Measurements from ENCODE around the gene MGMT. TPM values are rescaled to one million over a fixed set of nuclear protein-coding genes. Genes with fewer than 3 reads are reported as not detected.

The MGMT gene
- total RNA-seq, 1 donor from 2014 or later = 14.5 TPM

DNA sequence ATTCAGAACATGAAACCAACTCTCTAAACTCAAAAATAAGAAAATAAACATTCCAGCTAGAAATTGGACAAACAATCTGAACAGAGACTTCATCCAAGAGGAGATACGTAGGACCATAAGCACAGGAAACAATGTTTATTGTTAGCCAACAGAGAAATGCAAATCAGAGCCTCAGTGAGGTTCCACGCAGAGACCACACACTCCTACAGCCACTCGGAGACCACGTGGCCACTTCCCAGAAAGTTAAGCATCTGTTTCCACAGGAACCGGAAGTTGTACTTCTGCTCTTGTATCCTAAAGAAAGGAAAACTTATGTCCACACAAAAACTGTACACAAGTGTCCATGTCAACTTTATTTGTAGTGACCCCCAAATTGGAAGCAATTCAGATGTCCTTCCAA is 214.8 kb downstream of the MGMT start:
- ATAC-seq (no peak), DNase-seq (ENCODE audit: missing footprints) (no peak)
- intact Hi-C loops (cut with DNase I) = no loop called here

DNA sequence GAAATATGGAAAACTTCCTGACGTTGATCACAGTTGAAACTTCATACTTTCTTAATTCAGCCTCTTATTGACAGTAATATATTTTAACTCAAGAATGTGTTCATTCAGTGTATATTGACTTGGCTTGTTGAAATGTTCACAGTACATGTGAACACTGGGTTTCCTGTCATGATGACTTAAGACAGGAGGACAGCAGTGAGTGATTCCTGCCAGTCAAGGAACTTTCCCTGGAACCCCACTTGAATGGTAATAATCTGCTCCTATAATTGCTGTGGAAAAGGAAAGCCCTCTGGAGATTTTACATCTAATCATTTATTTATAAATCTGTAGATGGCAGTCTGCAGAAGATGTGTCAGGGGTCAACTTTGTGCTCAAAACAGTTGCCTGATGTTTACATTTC is 216.5 kb downstream of the MGMT start:
- intact Hi-C loops (cut with DNase I) = no loop called here
- ATAC-seq = no peak

DNA sequence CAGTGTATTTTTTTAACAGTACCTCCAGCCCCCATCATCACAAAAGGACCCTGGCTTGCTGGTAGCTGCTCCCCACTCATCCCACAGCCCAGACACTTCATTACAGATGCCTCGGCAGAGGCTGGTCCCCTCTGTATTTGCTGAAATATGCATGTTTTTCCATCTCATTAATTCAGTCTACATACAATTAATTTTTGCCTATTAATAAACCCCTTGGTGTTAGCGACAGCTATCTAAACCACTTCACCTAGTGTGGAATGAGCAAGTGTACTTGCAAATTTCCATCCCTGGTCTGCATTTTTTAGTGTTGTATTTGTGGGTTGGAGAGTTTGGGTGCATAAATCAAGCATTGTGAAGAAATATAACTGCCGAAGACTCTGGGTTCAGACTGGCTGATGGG is 216.9 kb downstream of the MGMT start:
- DNase-seq (ENCODE audit: missing footprints) (no peak), ATAC-seq (no peak)
- intact Hi-C loops (cut with DNase I) = no loop called here

More for the DNA sequence above, 216.5 kb downstream of the MGMT start:
- DNase-seq (ENCODE audit: missing footprints) = no peak

DNA sequence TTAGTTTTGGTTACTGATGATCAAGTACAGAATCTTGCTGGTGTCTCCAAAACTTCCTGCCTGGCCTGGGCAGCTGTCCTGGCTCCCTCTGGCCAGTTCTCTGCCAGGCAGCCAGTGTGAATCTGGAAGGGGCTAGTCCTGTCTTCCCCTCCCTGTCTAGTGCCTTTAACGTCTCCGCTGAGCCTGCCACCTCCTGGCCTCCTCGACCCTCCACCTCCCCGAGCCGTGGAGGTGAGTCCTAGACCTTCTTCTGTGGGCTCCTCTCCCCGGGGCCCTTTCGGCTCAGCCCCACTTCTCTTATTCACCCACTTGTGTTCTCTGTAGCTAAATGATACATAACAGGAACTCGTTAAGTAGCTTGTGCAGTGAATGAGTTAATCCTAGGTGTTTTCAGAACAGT is 218.2 kb downstream of the MGMT start:
- ATAC-seq (no peak), DNase-seq (ENCODE audit: missing footprints) (no peak)
- intact Hi-C loops (cut with DNase I) = no loop called here

DNA sequence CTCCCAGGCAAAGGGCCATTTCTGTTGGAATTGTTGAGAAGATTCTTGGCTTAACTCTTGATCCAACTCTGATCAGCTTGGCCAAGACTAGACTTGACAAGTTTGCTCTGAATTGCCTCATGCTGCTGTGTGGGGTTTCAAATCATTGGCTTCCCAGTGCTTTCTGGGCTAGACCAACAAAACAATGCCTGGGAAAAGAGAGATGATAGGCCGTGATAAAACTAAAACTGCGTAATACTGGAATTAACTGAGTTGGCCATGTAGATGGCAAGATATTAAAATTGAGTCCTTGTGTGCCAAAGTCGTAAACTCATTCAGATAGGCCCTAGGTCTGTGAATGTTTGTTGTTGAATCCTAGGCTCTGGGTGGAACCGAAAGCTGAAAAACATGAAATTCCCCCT is 222.6 kb downstream of the MGMT start:
- DNase-seq (ENCODE audit: missing footprints) (no peak), ATAC-seq (peak; percentile 79)
- intact Hi-C loops (cut with DNase I) = loop anchor here (10.0 kb wide), 1 partner anchor 655 kb away; no protein-coding TSS in a partner anchor

DNA sequence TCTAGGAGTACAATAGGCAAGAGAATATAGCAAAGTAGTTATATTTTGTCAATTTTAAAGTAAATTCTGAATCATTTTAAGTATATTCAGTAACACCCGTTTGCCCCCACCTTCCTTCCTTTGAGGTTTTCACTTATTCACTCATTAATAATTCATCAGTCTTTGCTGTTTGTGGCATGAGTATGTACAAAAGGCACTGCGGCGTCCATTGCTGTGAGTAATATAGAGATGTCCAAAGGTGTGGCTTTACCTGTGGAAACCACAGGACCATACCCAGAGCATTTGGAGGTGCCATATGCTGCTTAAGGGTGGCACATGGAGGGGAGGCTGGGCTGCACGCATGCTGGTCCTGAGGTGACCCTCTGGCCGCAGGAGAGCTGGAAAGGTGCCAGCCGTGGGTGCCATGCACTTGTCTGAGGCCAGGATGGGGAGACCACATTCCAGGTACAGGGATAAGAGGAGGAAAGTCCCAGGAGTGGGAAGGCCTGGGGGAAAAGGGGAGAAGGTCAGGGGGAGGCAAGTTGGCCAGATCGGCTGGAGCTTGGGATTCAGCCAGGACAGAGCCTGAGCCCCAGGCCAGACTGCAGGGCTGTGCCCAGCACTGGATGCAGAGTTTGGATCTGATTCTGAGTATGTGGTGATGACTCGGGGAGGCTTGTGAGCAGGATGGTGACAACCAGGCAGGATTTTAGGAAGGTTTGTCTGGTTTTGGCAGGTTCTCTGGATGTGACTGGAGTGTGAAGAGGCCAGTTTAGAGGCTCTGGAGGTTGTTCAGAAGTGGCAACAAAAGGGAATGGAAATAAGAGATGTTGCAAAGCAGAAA is 223.4 kb downstream of the MGMT start:
- no peak for DNase-seq (ENCODE audit: missing footprints)
- intact Hi-C loops (cut with DNase I) = loop anchor here (10.0 kb wide), 1 partner anchor 656 kb away; no protein-coding TSS in a partner anchor
- ATAC-seq = no peak

DNA sequence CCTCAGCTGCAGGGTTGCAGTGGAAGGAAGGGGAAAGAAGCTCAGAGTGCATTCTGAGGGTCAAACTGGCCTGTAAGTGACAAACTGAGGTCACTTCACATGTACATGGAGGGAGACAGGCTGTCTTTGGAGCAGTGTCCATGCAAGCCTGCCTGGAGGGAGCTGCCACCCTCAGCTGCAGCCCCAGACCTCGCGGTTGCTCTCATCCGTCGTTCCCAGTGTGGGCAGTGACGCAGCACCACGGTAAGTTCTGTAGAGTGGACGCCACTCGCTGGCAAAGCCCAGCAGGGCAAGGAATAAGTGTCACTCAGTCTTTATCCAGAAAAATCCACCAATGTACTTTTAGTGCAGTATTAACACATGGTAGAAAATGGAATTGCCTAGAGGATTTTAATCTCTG is 225.7 kb downstream of the MGMT start:
- intact Hi-C loops (cut with DNase I) = loop anchor here (10.0 kb wide), 1 partner anchor 658 kb away; no protein-coding TSS in a partner anchor
- no peak for DNase-seq (ENCODE audit: missing footprints)
- no peak for ATAC-seq

DNA sequence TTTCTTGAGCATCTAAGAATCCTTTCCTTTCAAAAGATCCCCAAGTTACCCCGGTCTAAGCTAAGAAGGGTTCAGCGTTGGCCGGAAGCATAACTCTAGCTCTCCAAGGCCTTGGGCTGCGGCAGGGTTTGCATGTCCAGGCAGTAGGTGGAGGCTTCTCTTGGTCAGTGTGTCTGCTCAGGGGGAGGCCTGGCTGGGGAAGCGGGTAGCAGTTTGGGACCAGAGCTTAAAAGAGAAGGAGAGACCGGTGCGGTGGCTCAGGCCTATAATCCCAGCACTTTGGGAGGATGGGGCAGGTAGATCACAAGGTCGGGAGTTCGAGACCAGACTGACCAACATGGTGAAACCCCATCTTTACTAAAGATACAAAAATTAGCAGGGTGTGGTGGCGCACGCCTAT is 226.3 kb downstream of the MGMT start:
- no peak for ATAC-seq
- DNase-seq (ENCODE audit: missing footprints) = no peak
- intact Hi-C loops (cut with DNase I) = loop anchor here (10.0 kb wide), 1 partner anchor 659 kb away; no protein-coding TSS in a partner anchor

DNA sequence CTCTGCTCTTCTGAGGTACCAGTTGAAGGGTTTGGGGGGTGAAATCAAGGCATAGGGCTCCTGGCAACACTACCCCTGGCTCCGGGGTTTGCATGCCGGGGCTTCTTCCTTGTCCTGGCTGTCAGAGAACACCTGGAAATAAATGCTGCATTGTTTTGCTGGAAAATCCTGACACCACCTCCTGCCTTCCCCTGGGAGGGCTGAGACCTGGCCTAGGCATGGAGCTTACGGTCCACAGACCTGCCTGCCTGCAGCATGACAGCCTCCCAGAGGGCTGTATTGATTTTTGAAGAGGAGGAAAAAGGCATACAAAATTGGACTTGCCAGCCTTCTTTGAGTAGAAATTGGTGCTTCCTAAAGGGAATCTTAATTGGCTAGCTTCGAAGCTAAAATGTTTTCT is 227.1 kb downstream of the MGMT start:
- no peak for DNase-seq (ENCODE audit: missing footprints)
- intact Hi-C loops (cut with DNase I) = loop anchor here (10.0 kb wide), 1 partner anchor 659 kb away; no protein-coding TSS in a partner anchor
- ATAC-seq = no peak

DNA sequence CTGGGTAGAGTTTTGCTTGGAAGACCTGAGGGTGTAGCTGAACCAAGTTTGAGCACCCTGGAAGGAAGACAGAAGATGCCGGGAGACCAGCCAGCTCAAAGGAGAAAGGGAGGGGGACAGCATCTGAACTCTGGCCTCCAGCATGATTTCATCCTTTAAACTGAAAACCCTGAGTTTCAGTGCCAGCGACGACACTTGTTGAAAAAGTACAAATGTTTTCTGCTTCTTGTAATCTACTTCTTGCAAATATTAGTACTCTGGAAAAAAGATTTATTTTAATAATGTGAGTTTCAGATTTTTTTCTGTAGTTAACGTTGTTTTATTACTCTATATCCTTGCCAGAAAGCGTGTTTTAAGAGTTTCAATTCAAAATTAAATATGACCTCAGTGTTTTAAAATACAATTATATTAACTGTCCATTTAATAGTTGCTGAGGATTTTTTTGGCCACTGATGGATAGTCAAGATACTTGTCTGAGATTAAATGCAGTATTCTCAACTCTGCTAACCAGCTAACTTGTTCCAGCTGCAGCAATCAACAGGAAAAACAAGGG is 227.7 kb downstream of the MGMT start:
- intact Hi-C loops (cut with DNase I) = loop anchor here (10.0 kb wide), 1 partner anchor 660 kb away; no protein-coding TSS in a partner anchor
- peak; percentile 90 for ATAC-seq

DNA sequence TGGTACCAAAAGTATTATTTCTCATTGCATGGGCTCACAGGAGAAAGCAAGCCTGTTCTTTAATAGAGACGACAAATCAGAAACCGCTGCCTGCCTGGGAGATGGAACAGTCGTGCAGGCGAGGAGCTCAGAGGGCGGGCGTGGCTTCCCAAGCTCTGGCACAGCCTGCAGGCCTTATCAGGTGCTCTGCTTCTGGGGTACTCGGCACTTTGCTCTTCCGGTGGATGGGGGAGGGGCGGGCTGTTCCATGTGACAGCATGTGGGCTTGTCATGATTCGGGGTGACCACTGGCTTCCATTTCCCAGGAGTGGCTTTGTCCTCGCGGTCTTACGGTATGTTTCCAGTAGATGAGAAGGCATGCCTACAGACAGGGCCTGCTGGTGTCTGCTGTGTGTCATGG is 228.6 kb downstream of the MGMT start:
- ATAC-seq (no peak), DNase-seq (ENCODE audit: missing footprints) (no peak)
- intact Hi-C loops (cut with DNase I) = loop anchor here (10.0 kb wide), 1 partner anchor 661 kb away; no protein-coding TSS in a partner anchor

More for the DNA sequence above, 227.7 kb downstream of the MGMT start:
- peak; percentile 84 for DNase-seq (ENCODE audit: missing footprints)

DNA sequence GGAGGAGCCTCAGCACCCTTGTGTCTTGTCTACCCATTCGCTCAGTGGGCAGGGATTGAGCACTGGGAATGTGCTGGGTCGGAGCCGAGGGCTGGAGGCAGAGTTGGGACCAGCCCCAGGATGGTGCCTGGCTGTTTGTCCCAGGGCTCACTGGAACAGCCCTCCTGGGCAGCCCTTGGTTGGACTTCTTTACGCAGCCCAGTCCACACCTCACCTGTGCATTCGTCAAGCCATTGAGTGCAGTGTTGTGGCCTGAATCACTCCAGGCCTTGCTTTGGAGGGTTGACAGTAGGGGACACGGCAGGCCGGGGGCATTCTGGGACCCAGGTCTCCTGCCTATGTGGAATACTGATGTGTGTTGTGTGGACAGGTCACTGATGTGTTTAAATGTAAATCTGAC is 229.6 kb downstream of the MGMT start:
- intact Hi-C loops (cut with DNase I) = loop anchor here (10.0 kb wide), 1 partner anchor 662 kb away; no protein-coding TSS in a partner anchor
- ATAC-seq = no peak
- no peak for DNase-seq (ENCODE audit: missing footprints)

DNA sequence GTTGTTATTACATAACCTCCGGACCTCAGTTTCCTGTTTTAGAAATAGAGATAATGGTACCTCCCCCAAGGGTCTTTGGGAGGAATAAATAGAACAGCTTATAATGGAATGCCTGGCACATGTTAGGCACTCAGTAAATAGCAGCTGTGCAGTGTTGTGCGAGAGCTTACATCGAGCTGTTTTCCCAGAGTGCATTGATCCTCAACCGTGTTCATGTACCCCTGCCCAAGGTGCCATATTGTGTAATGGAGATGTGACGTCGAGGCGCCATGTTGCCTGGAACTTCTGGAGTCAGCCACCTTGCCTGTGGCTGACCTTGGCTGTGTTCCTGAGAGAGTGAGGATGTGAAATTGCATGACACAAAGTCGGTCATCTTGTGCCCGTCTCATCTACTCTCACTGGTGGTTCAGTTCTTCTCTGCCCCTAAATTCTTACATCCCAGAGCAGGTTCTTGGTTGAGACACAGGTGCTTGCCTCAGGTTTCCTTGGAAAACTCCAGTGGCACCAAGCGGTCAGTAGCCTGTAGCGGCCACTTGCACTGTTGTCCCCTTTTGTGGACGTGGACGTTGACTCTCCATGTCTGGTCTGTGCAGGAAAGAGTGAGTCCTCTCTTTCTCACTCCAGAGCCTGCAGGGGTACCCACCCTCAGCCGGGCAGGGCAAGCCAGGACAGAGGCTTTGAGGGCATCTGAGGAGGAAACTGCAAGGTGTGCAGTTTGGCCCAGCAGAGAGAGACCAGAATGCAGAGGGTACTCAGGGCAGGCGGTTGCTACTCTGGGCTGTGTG is 230.6 kb downstream of the MGMT start:
- ATAC-seq = no peak
- no peak for DNase-seq (ENCODE audit: missing footprints)
- intact Hi-C loops (cut with DNase I) = loop anchor here (10.0 kb wide), 1 partner anchor 663 kb away; no protein-coding TSS in a partner anchor

DNA sequence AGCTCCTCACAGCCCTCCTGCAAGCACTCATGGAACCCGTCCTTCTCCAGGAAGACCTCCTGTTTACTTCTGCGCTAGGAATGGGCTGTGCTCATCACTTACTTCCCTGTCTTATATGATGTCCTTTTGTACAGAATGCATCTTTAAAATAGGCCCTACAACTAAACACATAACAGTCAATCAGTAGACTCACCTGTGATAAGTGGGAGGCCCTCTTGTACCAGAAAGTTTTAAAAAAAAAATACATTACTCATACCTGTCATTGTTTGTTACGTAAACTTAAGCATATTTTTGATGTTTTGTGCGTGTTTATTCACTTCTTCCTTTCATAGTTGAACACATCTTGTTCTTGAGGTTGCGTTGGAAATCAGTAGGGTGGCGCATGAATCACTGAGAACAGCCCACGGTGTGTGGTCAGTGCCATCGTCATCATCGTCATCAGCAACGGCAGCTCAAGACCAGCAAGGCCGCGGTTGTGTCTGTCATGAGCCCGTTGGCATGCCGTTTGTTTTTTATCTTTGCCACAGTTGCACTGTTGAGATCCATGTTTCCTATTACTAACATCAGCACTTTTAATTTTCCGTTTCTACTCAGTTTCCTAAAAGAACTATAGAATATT is 232.8 kb downstream of the MGMT start:
- intact Hi-C loops (cut with DNase I) = loop anchor here (10.0 kb wide), 1 partner anchor 665 kb away; no protein-coding TSS in a partner anchor
- no peak for DNase-seq (ENCODE audit: missing footprints)
- no peak for ATAC-seq

DNA sequence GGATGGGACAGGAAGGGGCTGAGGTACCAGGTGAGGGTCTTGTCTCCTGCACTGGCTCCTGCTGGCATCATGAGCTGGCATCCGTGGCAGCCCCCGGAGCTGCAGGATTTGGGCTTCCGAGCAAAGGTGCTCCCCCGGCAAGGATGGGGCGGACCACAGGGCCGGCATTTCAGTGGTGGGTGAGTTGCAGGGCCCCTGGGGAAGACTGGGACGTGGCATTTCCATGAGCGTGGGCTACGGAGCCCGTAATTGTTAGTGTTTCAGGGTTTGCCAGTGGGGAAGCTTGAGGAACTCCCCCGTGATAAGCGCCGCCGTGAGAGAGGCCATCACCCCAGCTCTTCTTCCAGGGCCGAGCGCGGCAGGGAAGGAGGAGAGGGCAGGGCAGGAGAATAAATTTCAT is 235.6 kb downstream of the MGMT start:
- ATAC-seq (no peak), DNase-seq (ENCODE audit: missing footprints) (no peak)
- intact Hi-C loops (cut with DNase I) = no loop called here

DNA sequence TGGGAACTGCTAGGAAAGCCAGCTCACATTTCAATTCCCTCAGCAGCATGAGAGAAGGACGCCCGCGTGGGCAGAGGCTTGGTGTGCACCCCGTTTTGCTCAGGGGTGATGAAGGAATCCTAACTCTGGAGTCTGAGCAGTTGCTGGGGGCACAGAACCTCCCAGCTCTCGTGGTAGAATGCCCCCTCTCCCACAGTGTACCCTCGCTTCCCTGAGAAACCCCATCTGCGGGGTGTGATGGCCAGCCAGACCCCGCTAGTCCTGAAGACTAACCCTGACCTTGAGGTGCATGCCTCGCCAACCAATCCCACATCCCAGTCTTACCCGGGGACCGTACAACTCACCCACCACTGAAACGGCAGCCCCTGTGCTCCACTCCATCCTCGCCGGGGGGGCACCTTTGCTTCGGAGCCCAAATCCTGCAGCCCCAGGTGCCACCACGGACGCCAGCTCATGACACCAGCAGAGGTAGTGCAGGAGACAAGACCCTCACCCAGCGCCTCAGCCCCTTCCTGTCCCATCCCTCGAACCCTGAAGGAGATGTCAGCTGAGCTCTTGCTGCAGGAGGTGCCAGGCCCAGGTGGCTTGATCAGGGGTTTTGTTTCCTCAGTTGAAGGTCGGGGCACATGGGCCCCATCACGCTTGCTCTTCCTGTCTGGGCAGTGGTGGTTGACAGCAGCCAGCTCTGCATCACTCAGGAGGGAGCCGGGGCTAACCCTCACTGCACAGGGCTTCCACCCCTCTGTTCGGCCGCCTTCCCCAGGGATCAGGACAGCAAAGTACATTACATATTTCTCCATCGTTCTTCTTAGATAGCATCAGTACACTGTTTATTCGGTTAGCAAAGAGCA is 236.5 kb downstream of the MGMT start:
- no peak for ATAC-seq
- DNase-seq (ENCODE audit: missing footprints) = no peak
- intact Hi-C loops (cut with DNase I) = no loop called here

DNA sequence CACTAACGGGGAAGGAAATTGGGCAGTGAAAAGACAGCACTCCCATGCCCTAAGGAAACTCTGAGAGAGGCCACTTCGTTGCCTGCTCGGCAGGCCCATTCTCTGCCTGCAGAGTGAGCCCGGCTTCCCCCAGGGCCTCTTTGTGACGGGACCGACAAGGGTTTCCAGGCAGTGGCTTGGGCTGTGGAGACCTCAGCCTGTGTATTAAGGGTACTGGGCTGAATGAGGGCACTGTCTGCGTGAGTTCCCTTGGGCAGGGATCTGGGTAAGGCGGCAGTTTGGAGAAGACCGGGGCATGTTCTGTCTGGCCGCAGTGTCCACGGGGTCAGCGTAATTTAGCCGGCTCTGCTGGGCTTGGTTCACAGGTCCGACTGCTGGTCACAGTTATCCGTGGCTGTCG is 237.2 kb downstream of the MGMT start:
- ATAC-seq (no peak), DNase-seq (ENCODE audit: missing footprints) (no peak)
- intact Hi-C loops (cut with DNase I) = no loop called here

Measured in Right ventricle myocardium inferior (tissue), 1 donor.